Right forelimb (tissue), 1 donor: ENCODE measurements around the gene CXCL16.
"Not testable (repeated sequence)": the region's sequence is repeated elsewhere in the genome, so short reads cannot be mapped to it uniquely, and the experiment has no call there.

Source experiments
- DNase-seq: peaks from one replicate; pipeline ENCODE4 v3.0.0-alpha.2; 2018

CXCL16 gene

GRCh38 chr17:4720787-4721186 is 18.9 kb downstream of the CXCL16 start:
- no peak for DNase-seq

DNA sequence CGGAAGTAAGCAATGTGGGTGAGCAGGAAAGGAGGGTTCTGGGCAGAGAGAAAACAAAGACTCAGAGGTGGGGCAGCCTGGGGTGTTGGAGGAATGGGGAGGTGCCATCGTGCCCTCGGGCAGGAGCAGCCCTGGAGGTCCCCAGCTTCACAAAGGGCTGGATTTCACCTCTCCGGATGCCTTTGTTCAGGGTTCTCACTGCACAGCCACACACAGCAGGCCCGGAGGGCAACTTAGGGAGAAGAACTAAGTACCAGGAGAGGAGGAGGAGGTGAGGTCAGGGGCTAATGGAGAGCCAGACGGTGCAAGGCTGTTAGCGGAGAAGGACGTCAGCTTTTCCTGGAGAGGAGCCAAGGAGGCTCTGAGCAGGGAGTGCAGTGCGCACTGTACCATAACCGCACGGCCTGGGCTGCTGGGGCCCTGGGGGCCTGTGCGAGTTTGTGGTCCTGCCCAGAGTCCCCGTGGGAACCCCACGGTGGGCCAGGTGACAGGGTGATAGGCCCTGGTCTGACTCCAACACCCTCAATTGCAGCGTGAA is 20.0 kb downstream of the CXCL16 start:
- DNase-seq: no peak

- DNase-seq: no peak
Observed at GRCh38 chr17:4719146-4719545, 20.6 kb downstream of the CXCL16 start.

DNA sequence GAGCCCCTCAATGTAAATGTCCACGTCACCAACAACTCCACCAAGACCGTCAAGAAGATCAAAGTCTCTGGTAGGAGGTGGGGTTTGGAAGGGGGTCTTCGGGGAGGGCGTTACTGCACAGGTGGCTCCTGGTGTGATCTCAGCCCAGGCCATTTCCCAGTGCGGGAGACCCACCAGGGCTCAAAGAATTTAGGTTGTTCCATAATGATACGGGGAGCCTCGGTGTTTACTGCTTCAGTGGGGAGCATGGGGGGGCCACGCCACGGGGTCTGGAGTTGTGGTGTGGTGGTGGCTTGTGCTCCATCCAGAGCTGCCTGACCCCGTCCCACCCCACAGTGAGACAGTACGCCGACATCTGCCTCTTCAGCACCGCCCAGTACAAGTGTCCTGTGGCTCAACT is 21.5 kb downstream of the CXCL16 start:
- DNase-seq: no peak

GRCh38 chr17:4717791-4718190 is 21.9 kb downstream of the CXCL16 start:
- no peak for DNase-seq

DNA sequence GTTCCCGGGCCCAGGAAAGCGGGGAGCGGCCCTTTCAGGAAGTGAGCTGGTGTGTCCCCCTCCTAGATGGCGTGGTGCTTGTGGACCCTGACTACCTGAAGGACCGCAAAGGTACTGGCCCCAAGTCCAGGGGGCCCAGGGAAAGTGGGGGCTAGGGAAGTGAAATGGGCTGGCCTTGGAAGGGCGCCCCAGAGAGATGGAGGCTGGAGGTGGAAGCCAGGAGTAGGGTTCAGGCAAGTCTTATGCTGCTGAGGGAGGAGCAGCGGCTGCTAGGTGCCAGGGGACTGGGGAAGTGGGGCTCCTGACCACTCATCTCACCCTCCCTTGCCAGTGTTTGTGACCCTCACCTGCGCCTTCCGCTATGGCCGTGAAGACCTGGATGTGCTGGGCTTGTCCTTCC is 23.6 kb downstream of the CXCL16 start:
- no peak for DNase-seq

- DNase-seq: no peak
Observed at GRCh38 chr17:4715063-4715744, 24.5 kb downstream of the CXCL16 start.

GRCh38 chr17:4714340-4715062 is 25.2 kb downstream of the CXCL16 start:
- not testable (repeated sequence) for DNase-seq

DNA sequence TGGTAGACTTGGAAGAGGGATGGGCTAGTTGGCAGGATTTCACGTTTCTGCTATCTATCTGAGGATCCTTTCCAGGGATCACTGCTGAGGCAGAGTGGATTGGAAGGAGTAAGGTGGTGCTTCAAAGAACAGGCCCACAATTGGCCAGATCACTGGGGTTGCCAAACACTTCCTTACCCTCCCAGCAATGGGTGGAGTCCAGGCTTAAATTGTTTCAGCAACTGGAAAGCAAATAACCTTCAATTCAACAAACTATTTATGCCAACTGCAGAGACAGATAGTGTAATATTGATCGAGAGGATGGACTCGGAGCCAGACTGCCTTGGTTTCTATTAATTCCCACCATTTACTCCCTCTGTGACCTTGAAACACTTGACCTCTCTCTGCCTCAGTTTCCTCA is 27.2 kb downstream of the CXCL16 start:
- DNase-seq: no peak

DNA sequence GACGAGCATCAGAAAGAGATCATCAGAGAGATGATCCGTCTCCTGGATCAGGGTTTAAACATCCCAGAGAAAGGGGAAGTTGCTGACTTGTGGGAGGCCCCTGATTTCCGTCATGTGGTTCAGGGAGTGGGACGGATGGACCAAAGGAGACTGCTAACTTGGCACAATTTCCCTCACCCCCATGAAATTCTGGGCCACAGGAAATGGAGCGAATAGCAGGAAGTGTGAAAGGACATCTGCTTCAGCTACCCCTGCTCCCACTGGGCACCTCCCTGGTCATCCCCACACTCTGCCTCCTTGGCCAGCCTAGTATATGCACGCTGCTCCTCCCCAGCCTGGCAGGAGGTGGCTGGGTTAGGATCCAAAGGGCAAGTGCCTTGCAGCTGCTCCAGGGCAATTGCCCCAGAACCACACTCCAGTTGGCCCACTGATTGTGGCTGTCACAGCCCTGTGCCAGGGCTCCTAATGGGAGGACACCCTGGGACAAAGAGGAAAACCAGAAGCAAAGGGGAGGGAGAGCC is 28.0 kb downstream of the CXCL16 start:
- peak; percentile 51 for DNase-seq

DNA sequence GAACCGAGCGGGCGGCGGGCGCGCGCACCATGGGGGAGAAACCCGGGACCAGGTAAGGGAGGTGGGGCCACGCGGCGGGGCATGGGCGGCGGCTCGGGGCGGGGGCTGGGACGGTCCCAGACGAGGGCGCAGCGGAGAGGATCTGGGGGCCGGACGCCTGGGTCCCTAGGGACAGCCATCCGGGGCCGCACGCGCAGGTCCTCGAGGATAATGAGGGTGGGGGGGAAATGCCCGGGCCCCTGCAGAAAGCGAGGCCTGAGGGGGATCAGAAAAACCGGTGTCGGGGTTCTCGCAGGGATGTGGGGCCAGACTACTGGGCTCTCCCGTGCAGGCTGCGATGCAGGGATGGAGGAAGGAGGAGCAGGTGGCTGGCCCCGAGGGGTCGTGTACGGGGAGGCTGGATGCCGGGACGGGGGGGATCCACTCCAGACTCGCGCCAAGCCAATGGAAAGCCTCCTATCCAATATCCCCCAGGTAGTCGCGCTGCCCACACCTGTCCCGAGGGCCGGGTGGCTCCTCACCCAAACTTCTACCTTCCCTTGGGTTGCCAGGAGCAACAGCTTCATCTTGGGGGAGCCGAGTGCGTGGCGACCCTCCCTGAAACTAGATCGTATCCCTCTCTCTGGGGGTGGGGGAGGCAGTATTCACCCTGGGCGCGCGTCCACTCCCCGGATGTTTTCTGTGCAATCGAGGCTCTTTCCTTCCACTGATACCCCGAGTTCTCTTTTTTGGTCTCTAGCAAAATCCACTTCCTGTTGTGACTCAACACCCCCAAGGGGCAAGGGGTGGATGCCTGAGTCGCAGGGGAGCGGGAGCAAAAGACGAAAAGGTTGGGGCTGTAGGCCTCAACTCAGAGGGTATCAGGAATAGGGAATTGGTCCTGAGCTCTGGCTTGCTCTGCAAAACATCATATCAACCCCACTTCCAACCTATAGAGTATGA is 28.8 kb downstream of the CXCL16 start:
- no peak for DNase-seq

GRCh38 chr17:4709794-4710692 is 29.7 kb downstream of the CXCL16 start, which contains the start of gene ARRB2:
TSS of gene ARRB2 (plus strand) at chr17:4710632. CDS start at chr17:4710722, 90 bp downstream.
- peak; percentile 99 for DNase-seq

- no peak for DNase-seq
Observed at GRCh38 chr17:4708436-4708835, 31.3 kb downstream of the CXCL16 start.

DNA sequence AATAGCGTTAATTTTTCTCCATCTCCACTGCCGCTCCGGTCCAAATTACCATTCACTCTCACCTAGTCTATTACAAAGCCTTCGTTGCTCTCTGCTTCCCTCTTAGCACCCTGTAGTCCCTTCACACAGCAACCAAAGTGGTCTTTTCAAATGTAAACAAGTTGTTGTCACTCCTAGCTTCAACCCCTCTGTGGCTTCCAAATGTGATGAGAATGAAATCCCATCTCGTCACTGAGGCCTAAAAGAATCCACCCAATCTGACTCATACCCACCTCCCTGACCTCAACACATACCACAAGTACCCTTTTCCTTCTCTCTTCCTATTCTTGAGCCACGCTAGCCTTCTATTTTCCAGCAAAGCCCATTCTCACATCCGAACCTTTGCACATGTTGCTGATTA is 33.6 kb downstream of the CXCL16 start:
- DNase-seq: no peak

DNA sequence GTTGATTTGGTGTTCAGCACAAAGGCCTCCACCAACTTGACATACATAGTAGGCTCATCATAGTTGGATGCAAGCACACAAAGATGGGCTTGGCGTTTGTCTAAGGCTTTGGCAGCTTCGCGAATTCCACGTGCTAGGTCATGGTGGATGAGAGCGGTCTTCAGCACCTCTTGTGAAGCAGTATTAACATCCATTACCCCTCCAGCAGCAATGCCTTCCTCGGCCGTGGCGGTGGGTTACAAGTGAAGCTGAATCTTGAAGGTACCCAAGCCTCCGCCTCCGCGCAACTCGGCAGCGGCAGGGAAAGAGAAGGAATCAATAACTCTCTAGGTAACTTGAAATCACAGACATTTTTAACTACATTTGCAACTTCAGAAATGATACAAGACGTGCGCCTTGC is 34.7 kb downstream of the CXCL16 start:
- no peak for DNase-seq

DNA sequence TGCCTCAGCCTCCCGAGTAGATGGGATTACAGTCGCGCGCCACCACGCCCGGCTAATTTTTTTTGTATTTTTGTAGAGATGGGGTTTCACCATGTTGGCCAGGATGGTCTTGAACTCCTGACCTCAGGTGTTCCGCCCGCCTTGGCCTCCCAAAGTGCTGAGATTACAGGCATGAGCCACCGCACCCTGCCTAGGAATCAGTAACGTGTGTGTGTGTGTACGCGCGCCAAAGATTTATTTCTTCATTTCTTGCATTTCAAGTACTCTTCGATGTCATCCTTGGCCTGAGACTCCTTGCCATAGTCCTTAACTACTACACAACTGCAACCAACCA is 35.2 kb downstream of the CXCL16 start:
- DNase-seq: not testable (repeated sequence)

- no peak for DNase-seq
Observed at GRCh38 chr17:4703330-4703691, 36.4 kb downstream of the CXCL16 start.

DNA sequence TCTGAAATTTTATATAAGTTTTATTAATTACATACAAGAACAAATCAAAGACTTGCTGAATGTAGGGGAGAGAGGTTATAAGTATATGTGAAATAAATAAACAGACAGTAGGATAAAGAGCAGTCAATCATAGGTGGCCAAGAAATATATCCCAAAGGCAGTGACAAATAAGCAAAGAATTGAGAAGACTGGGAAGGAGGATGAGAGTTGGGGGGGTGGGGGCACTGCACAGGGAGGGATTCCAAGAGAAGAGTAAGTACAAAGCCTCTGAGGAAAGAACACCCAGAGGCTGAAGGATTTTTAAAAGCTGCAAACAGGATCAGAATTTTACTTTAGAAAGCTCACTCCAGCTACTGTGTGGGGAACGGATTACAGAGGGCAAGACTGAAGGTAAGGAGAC is 38.6 kb downstream of the CXCL16 start:
- no peak for DNase-seq

- DNase-seq: peak; percentile 11
Observed at GRCh38 chr17:4699401-4700056, 40.2 kb downstream of the CXCL16 start.

- DNase-seq: no peak
Observed at GRCh38 chr17:4696437-4696805, 43.3 kb downstream of the CXCL16 start.

DNA sequence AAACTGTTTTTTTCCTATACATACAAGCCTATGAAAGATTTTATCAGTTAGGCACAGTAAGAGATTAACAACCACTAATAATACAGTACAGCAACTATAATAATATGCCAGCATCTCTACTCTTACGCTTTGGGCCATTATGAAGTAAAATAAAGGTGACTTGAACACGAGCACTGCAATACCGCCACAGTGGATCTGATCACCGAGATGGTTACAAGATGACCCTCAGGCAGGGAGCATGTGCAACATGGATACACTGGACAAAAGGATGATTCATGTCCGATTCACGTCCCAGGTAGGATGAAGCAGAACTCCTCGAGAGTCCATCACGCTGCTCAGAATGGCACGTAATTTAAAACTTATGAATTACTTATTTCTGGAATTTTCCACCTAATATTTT is 46.3 kb downstream of the CXCL16 start:
- DNase-seq: no peak

GRCh38 chr17:4691686-4692085 is 48.0 kb downstream of the CXCL16 start:
- DNase-seq: peak; percentile 20
